Esophagus mucosa (tissue), 1 donor: ENCODE measurements around the gene TBXT. TPM values are rescaled to one million over a fixed set of nuclear protein-coding genes. Genes with fewer than 3 reads are reported as not detected.
"Not testable (repeated sequence)": the region's sequence is repeated elsewhere in the genome, so short reads cannot be mapped to it uniquely, and the experiment has no call there.

Source experiments
- ATAC-seq: fragments of 200-7000 bp; cut with Tn5 transposase; one replicate; pipeline ENCODE4 v1.9.1; 2020
- total RNA-seq: library from RNA; stranded (reverse); gene quantifications from one replicate; pipeline ENCODE4 v1.2.4, GENCODE V29; 2023
- donor health status: DM: yes; HTN: yes; CAD: no.

Gene TBXT, protein sequence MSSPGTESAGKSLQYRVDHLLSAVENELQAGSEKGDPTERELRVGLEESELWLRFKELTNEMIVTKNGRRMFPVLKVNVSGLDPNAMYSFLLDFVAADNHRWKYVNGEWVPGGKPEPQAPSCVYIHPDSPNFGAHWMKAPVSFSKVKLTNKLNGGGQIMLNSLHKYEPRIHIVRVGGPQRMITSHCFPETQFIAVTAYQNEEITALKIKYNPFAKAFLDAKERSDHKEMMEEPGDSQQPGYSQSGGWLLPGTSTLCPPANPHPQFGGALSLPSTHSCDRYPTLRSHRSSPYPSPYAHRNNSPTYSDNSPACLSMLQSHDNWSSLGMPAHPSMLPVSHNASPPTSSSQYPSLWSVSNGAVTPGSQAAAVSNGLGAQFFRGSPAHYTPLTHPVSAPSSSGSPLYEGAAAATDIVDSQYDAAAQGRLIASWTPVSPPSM
- not detected for total RNA-seq

DNA sequence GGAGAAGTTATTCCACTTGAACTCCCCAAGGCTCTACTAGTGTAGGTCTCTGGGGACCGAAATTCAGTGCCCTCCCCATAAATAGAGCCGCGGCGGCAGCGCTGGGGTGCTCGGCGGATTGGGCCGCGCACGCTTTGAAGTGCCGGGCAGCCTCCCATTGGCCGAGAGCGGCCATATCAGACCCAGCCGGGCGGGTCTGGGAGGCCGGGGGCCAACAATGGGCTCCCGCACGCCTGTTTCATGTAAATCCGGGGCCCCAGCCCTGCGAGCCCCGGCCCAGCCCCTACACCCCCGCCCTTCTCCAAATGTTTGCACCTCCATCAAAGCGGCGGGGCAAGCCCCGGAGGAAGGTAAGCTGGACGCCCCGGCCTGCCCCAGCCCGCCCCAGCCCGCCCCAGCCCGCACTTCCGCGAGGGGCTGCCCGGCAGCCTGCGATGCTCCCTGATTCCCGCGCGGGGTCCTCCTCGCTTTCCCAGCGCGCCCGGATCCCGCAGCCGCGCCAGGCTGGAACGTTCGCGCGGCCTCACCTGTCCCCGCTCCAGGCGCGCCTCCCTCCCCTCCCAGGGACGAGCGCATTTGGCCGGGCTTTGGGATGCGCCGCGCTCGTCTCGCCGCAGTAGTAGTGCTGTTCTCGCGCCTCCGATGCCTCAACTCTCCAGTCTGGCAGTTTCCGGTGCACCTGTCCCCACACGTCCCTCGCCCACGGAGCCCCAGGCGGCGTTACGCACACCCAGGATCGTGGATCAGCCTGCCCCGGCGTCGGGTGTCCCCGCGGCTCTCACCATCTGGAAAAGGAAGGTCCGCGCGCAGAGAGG lies at the start of gene TBXT:
Gene TBXT, minus strand, starts transcription at position 51 of the 815 bp plus-strand sequence. CDS start 260 bp downstream, outside the sequence.
- ATAC-seq, result no peak

DNA sequence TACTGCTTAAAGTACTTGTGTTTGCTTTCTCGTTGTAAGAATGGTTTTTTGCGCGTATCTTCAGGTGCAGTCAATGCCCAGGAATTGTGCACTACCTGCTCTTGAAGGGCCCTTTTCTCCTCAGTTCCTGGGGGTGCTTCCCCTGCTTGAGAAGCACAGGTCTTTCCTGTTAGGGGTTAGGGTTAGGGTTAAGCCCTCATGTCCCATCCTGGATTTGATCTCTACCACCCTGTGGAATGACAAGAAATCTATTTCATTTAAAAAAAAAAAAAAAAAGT lies 39.6 kb upstream of the TBXT start:
- ATAC-seq, result no peak

DNA sequence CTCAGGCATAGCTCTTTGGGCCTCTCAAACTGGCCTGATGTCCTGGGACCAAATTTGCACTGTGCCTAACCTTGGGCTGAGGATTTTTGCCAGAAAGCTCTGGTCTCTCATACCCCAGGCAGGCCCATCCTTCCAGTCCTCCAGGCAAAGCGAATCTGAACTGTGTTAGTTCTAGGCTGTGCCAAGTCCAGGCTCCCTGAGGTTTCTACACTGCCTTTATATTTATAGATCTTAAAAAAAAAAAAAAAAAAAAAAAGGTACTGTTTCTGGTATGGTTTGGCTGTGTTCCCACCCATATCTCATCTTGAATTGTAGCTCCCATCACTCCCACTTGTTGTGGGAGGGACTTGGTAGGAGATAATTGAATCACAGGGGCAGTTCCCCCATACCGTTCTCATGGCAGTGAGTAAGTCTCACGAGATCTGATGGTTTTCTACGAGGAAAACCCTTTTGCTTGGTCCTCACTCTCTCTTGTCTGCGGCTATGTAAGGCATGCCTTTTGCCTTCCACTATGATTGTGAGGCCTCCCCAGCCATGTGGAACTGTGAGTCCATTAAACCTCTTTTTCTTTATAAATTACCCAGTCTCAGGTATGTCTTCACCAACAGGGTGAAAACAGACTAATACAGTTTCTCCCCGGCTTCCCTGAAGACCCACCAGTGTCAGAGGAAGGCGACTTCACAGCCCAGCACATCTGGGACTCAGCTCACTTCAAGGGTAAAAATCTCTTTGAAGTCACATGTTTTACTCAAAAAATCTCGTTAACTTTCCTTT lies 39.0 kb upstream of the TBXT start:
- no peak for ATAC-seq

DNA sequence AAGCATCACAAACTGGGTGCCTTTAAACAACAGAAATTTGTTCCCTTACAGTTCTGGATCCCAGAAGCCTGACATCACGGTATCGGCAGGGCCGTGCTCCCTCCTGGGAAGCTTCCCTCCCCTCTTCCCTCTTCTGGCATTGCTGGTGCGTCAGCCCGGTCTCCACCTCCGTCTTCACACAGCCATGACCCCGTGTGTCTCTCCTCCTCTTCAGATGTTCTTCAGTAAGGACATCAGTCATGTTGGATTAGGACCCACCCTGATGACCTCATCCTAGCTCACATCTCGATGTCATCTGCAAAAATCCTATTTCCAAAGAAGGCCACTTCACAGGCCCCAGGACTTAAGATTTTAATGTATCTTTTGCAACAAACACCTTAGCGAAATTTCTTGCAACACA lies 38.4 kb upstream of the TBXT start:
- ATAC-seq, result peak; percentile 28

DNA sequence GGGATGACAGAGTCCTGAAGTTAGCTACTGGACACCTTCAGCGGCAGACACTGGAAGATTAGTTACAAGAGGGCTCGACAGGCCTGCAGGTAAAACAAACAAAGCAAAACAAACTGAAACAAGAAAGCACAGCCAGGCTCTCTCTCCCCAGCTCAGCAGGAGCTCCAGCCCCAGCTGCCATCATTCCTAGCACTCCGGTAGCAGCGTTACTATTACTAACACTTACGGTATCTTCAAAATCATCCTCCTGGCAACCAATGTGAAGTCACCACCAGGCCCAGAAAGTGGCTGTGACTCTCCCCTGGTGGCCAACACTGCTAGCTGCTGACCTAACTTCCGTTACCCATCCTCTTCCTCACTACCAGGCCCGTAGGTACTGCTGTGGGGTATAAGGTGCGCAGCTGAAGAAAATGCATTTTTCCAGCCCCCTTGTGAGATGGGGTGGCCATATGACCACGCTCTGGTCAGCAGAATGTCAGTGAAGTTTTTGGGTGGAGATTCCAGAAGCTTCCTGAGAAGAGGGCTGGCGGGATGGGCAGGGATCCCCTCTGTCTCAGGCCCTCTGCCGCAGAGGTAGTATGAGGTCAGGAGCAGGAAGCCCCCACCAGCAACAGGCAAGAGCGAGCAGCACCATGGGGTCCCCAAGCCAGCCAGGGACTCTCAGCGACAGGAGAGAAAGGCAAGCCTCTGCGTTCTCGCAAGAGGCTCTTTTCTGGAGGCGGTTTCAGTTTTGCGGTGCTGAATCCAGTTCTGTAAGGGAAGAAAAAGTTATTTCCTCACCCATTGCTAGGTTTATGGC lies 37.4 kb upstream of the TBXT start:
- no peak for ATAC-seq

DNA sequence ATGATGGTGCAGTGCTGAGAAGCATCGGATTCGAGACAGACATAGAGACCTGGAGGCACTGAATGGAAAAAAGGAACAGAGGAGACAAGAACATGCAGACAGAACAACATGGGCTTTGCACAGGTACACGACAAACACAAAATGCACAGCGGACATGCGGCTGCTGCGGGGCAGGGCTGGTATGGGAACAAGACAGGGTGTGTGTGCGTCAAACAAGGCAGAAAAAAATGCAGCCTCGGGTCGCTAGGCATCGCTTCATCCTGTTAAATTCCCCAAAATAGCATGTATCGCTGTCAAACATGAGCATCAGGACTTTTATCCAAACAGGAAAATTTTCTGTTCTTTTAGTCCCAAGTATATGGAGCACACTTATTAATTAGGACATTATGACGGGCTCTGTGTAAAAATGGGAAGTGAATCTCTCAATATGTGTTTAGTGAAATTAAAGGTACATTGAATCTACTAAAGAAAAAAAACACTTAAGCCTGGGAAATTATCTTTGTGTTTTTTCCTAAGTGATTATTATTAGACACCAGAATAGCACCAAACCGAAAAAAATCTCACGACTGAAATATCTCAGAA lies 36.1 kb upstream of the TBXT start:
- ATAC-seq, result no peak

DNA sequence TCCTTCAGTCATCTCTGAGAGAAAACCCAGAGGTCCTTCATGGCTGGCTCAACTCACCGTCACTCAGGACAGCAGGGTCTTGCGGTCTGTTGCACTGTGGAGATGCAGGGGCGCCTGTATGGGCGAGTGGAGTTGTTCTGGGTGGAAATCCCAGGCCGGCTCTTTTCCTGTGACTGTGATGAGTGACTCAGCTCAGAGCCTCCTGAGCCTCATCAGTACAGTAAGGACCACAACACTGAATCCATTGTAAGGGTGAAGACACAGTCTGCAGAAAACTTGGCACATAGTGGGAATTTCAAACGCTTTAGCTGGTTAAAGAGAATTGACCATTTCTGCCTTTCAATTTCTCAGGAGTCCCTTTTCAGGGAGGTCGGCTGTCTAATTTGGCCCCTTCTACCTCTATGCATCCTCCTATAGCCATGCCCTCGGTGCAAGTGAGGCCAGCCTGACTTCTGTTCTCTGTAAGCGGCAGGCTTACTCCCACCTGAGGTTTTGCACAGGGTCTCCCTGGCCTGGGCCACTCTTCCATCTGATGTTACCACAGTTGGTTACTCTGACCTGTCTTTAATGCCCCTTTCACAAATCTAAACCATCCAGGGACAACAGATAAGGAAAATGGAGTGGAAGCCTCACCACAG lies 35.5 kb upstream of the TBXT start:
- ATAC-seq, result no peak

DNA sequence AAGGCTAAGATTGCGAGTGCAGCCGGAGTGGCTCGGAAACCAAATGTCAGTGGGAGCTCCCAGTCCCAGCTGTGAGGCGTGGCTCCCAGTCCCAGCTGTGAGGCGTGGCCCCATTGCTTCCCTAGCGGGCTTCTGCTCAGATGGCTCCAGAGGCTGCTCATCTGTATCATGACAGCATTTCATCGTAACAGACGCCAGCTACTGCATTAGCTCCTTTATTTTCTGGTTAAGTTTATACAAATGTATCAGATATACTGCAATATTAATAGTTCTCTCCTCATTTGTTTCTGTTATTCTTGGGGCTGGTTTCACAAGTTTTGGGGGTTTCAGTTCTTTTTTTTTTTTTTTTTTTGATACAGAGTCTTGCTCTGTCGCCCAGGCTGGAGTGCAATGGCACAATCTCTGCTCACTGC lies 34.7 kb upstream of the TBXT start:
- ATAC-seq, result no peak

DNA sequence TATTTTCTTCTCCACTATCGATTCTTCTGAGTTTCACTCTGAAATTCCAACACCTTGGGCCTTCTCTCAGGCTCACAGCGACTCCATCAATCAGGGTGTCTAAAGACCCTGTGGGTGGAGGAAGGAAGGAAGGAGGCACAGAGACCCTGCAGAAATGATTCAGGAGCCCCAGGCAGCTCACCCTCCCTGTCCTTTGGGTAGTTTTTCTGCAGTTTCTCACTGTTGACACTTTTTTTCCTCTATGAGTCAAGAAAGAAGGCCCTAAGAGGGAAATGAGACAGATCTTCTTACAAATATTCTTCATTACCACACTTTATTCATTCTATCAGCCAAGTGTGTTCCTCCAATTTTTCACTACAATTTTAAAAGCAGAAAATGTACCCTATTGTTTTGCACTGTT lies 34.2 kb upstream of the TBXT start:
- no peak for ATAC-seq

DNA sequence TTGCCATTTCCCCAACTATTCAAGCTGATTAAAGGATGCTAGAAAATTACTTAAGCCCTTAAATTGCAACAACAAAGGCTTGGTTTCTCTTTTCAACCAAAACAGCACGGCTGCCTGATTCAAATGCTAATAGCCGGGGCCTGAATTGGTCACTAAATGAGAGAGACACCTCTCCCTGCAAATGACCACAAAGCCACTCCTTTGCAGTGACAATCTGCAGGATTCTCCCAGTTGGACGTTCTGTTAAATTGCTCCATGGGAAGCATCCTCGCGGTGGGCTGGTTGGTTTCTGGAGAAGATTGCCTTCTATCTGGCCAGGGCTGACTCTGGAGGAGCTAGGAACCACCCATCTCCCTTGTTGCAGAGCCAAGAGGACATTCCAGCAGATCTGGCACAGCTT lies 29.7 kb upstream of the TBXT start:
- ATAC-seq, result no peak

DNA sequence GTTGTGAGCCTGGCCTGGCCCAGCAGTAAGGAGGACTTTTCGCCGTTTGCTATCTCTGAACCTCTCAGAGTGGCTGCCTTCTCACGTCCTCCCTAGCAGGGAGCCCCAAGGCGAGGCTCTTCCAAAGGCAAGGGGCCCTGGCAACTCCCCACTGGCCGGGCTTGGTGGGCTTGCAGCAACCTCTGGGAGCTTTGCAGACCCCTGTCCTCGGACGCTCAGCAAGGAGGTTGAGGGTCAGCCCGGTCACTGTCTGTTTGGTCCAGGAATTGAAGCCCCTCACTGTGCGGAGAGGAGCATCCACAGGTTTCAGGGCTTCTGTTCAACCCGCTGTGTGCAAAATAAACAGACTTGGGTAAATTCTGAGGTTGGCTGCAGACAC lies 28.2 kb upstream of the TBXT start:
- ATAC-seq, result no peak

DNA sequence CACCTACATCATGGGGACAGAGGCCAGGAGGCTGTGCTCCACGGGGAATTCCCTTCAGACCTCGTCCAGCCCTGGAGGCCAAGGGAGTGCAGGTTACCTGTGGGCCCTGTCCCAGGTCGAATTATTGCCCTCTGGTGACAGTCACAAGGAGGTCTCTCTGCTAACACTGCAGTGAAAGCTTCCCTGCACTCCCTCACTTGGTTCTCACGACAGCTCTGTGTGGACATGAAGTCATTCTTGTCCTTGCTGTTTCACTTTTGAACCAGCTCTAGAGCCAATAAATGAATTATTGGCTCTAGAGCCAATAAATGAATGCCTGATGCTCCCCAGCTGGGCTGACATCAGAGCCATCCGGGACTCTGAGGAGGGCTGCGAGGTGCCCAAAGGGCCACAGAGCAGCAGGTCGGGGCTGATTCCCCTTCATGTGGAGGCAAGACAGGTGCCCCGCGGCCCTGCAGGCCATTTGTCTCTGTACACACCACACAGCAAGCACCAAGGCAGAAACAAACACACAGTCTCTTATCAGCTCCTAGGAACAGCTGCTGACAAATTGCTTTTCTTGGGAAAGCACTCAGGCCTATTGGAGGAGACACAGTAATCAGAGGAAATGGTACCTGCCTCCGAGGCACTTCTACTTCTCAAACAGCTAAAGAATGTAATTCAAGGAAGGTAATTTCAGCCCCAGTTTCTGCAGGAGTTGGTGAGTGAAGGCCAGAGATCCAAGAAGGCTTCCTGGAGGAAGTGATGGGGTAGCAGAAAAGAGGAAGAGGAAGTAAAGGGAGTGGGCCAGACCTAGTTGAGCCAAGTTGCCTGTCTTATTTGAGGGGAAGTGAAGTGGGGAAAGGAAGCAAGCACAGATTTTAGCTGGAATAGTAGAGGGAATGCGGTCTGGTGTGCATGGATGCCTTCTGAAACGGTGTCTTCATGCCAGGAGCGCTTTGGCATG lies 27.5 kb upstream of the TBXT start:
- ATAC-seq, result no peak

DNA sequence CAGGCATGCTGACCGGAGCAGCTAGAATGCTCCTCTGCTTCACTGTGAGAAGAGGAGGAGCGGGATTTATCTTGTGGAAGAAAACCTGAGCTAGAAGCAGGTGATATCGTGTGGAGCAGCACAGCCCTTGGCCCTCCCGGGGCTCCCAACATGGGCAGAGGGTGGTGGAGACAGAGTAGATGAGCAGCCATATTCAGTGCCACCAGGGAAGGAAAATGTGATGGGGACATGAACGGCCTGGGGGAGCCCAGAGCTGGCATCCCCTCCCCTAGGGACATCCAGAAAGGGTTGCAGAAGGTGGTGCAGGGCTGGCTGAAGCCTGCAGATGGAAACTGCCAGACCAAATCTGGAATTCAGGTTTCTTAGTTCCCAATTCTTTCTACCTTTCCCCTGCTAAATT lies 24.9 kb upstream of the TBXT start:
- no peak for ATAC-seq

DNA sequence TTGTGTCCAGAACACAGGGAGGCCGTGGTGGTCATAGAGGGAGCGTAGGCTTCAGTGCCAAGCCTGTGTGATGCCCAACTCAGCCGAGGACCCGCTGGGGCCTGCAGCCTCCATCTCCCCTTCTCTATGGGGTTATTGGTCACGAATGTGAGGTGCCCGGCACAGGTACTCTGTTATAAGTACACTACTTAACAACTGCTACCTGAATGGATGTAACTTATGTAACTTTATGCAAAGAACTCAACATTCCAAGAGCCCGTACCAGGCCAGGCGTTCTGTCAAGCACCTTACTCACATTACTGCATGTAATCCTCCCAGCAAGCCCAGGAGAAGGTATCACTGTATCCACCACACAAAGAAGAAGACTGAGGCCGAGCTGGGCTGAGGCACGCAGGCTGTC lies 24.5 kb upstream of the TBXT start:
- ATAC-seq, result no peak

DNA sequence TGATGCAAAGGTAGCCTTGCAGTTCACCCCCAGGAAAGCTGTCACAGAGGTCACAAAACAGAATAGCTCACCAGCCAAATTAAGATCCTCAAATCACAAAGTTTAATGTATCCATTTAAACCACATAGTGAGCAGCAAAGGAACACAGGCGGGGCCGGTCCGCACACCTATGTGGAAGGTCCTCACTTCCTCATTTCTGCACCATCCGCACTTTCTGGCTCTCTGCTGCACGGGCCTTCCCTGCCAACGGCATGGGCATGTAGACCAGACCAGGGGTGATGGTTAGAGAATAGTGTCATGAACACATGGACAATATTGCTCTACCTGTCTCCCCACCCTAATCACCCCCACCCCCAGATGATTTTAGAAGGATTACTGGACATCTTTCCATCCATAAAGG lies 12.1 kb upstream of the TBXT start:
- no peak for ATAC-seq

DNA sequence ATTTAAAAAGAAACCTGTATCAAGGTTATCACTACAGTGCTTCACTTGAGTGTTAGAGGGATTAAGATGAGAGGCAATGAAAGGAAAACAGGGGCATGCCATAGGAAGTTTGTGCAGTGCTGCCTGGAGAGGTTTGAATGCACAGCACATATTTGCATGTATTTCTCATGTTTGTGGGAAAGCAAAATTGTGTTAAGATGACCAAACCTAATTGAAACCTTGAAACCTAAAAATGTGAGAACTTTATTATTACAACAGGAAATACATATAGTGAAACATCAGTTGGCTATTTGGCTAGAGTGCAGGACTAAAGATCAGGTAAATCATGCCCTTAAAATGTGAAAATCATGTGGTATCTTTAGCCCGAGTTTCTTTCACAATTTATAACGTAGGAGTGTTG lies 8.5 kb upstream of the TBXT start:
- ATAC-seq, result no peak

DNA sequence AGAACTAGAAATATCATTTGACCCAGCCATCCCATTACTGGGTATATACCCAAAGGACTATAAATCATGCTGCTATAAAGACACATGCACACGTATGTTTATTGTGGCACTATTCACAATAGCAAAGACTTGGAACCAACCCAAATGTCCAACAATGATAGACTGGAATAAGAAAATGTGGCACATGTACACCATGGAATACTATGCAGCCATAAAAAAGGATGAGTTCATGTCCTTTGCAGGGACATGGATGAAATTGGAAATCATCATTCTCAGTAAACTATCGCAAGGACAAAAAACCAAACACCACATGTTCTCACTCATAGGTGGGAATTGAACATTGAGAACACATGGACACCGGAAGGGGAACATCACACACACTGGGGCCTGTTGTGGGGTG lies 7.4 kb upstream of the TBXT start:
- not testable (repeated sequence) for ATAC-seq

DNA sequence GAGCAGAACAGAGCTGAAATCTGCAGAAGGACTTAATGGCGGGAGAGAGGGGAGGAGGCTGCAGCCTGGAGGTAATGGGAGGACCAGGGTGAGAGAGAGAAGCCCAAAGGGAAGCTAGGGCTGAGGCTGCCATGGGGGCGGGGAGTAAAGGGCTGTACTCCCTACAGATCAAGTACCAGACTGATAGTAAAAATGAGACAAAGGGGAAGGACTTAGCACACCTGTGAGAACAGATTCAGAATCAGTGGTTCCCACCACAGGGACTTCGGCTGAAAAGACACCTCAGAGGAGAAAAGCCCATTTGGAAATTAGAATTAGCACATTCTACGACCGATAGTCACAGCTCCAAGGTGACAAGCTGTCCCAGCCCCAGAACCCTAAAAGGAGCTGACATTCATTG lies 6.4 kb upstream of the TBXT start:
- no peak for ATAC-seq

DNA sequence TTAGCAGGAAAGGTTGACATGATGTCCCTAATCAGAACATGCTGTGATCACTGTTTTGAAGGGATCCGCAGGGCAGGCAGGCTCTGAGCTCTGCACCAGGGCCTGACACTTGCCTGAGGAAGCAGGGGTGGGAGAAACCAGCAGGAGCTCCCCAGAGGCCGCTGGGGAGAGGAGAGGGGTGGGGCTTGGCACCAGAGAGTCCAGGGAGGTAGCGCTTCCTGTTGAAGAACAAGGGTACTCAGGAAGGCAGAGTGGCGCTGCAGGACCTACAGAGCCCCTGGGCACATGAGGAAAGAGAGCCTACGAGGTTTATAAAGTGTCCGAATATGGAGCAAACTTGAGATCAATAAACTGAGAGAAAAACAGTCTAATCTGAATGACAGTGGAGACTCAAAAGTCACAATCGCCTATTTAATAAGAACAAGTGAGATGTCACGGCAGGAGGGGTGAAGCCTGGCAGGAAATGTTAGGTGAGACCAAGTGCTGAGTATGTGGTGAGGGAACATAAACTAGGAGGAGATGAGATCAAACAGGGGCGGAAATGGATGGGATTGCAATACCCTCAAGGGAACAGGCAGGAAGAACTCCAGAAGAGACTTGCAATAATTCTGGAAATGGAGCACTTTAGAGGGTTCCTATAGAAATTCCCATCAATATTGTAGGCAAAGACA lies 5.8 kb upstream of the TBXT start:
- ATAC-seq, result no peak

DNA sequence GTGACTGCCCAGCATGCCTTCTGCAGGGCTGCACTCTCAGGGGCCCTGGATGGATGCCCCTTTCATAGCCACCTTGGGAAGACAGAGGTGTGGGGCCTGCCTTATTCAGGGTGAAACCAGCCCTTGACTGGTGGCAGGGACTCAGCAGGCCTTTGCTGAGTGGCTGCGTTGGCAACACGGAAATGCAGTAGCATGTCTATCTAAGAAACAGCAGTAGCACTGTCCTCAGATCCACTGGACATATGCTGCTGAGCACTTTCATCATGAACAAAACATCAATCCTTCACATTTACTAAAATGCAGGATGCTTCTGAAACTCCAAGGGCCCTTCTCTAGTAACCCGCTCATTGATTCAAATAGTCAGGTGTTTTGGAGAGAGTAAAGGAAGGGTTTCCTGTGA lies 4.9 kb upstream of the TBXT start:
- ATAC-seq, result no peak
